ENCODE results near the gene LCLAT1.
"Not testable (repeated sequence)": the region's sequence is repeated elsewhere in the genome, so short reads cannot be mapped to it uniquely, and the experiment has no call there.

LCLAT1 gene

GRCh38 chr2:30492185-30492584 is 45.1 kb downstream of the LCLAT1 start:
- no peak for DNase-seq

- no peak for DNase-seq
Measured at GRCh38 chr2:30492619-30493018, 45.6 kb downstream of the LCLAT1 start.

DNA sequence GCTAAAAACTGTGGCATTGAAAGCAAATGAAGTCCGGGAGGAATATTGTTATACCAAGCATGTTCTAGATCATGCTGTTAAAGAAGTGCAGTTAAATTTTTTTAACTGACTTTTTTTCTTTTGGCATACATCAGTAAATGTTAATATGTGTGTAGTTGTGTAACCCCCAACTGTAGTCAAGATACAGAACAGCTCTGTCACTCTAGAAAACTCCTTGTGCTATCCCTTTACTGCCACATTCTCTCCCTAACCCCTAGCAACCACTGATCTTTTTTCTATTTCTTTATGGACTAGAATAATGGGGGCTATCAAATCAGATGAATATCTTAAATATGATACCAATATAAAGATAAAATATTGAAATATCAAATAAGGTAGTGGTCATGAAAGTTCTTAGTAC is 46.4 kb downstream of the LCLAT1 start:
- DNase-seq = no peak

DNA sequence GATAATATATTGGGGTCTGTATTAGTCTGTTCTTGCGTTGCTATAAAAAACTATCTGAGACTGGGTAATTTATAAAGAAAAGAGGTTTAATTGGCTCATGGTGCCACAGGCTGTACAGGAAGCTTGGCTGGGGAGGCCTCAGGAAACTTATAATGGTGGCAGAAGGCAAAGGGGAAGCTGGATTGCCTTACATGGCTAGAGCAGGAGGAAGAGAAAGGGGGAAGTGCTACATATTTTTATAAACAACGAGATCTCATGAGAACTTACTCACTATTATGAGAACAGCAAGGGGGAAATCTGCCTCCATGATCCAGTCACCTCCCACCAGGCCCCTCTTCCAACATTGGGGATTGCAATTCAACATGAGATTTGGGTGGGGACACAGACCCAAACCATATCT is 48.9 kb downstream of the LCLAT1 start:
- not testable (repeated sequence) for DNase-seq

DNA sequence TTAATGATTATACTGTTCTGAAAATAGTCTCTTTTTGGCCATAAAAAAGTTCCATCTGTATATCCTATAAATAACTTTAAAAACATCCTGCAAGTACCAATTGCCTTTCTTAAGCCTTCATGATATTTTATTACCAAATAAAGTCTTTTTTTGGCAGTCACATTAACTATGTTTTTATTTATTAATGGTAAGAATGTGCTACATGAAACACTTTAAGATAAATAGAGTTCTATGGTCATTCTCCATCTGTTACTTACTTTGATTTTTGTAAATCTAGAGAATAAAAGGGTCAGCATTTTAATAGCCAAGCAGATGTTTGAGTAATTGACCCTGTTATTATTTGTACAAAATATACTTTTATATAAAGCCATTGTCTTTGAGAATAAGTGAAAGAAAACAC is 52.6 kb downstream of the LCLAT1 start:
- DNase-seq = no peak

DNA sequence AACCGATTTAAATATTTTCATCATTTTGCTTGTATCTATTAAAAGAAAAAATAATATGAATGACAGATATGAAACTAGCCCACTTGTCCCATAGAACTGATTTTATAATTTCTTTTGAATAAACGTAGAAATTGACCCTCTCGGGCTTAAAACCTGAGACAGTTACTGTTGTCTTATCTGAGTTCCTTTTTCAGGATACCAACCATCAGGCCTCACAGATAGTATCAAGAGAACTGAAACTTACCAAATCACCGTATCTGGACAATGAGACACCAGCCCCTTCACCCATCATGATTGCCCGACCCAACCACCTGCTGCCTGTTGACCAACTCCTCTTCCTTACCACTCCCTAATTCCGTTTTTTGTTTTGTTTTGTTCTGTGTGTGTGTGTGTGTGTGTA is 53.7 kb downstream of the LCLAT1 start:
- DNase-seq = no peak

GRCh38 chr2:30502310-30502709 is 55.3 kb downstream of the LCLAT1 start:
- DNase-seq = no peak

- no peak for DNase-seq
Measured at GRCh38 chr2:30503007-30503694, 56.1 kb downstream of the LCLAT1 start.

DNA sequence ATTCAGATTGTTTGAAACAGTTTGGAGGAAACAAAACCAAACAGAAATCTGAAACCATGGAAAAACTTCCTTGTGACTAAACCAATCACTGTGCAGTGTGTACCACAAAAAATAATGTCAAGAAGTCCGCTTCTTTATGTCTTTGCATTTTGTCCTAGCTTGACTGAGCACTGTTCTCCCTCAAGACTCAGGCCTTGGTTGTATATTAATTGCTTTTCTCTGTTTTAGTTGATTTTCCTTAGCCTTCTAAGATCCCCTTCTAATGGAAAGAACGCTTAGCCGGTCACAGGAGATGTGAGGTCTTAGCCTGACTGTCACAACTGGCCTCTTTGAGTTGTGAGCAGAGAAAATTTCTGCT is 56.6 kb downstream of the LCLAT1 start:
- no peak for DNase-seq

DNA sequence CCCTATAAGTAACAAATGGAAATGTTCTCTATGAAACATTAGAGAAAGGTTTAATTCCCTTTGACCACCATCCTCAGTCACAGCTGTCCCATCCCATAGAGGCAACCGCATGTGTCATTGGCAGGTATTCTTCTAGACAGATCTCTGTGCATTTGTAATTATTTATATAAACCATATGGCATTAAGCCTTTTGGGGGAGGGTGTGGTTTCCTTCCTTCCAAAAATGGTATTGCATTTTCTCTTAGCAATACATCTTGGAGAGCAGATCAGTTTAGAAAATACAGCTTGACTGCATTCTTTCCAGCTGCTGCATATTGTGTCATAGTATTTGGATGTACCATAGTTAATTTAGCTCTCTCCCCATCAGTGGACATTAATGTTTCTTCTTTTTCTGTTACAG is 57.7 kb downstream of the LCLAT1 start:
- no peak for DNase-seq

- no peak for DNase-seq
Measured at GRCh38 chr2:30505500-30506180, 58.6 kb downstream of the LCLAT1 start.

DNA sequence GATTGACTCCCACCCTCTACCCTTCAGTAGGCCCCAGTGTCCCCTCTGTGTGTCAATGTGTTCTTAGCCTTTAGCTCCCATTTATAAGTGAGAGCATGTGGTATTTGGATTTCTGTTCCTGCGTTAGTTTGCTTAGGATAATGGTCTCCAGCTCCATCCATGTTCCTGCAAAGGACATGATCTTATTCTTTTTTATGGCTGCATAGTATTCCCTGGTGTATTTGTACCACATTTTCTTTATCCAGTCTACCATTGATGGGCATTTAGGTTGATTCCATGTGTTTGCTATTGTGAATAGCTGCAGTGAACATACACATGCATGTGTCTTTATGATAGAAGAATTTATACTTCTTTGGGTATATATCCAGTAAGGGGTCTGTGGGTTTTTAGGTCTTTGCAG is 60.4 kb downstream of the LCLAT1 start:
- DNase-seq = not testable (repeated sequence)

GRCh38 chr2:30509716-30510115 is 62.7 kb downstream of the LCLAT1 start:
- DNase-seq = no peak

GRCh38 chr2:30510409-30510808 is 63.4 kb downstream of the LCLAT1 start:
- DNase-seq = no peak

DNA sequence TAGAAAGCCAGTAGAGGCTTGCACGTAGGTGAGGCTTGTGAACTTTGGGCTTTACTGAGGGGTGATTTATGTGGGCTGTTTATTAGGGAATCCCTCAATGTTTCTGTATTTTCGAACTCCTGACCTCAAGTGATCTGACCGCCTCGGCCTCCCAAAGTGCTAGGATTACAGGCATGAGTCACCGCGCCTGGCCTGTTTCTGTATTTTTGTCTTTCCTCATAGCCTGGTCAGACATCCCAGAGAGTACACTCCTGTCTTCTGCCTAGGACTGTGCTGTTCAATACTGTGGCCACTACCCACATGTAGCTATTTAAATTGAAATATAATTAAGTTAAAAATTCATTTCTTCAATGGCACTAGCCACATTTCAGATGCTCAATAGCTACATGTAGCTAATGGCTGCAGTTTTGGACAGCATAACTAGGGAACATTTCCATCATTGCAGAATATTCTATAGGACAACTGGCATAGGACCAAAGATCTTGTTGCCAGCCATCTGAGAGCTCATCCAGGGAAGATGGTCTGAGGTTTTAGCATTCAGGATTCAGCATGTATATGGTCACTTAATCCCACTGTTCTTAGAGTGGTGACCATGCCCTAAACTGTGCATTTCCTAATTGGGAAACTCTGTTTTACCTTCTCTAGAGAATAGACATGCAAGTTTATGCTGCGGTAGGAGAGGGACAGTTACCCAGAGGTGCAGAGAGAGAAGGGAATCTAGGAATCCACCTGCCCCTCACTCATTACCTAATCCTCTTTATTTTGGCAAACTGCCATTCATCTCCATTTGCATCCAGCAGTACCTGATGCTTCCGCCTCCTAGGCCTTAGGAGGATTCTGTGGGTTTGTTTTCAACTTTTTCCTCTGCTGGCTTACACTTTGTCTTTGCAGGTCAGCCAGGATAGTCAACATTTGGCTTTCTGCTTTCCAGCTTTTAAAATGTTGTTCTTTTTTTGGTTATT is 64.4 kb downstream of the LCLAT1 start:
- DNase-seq = no peak

DNA sequence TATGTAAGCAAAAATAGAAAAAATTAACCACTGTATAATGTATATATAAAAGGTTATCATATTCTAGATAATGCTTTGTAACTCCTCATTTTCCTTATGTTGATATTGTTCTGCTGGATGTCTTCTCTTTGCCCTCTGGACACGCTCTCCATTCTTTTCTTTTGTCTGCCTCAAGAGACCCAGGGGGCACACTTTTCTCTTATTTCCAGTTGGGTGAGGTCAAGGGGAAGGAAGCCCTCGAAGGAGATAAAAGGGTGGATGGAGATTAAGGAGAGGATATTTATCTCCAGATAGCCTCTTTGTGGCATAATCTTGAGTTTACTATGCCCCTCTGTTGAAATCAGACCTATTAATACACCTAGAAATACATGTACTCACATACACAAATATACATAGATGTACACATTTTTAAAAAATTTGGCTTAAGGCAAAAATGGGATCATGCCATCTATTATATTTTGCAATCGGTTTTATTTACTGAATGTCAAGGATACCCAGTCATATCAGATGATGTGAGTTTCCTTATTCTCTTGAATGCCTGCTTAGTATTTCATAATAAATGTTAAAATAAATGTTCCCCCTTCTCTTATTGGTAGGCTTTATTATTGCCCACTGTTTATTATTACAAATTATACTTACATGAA is 65.3 kb downstream of the LCLAT1 start:
- DNase-seq = no peak

DNA sequence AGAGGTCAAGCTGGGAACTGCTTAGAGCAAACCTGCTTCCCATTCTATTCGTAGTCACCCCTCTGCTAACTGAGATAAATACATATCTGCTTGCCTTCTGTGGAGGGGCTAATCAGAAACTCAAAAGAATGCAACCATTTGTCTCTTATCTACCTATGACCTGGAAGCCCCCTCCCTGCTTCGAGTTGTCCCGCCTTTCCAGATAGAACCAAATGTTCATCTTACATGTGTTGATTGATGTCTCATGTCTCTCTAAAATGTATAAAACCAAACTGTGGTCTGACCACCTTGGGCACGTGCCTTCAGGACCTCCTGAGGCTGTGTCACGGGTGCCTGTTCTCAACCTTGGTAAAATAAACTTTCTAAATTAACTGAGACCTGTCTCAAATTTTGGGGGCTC is 66.6 kb downstream of the LCLAT1 start:
- not testable (repeated sequence) for DNase-seq

- DNase-seq = no peak
Measured at GRCh38 chr2:30514134-30514847, 67.2 kb downstream of the LCLAT1 start.

DNA sequence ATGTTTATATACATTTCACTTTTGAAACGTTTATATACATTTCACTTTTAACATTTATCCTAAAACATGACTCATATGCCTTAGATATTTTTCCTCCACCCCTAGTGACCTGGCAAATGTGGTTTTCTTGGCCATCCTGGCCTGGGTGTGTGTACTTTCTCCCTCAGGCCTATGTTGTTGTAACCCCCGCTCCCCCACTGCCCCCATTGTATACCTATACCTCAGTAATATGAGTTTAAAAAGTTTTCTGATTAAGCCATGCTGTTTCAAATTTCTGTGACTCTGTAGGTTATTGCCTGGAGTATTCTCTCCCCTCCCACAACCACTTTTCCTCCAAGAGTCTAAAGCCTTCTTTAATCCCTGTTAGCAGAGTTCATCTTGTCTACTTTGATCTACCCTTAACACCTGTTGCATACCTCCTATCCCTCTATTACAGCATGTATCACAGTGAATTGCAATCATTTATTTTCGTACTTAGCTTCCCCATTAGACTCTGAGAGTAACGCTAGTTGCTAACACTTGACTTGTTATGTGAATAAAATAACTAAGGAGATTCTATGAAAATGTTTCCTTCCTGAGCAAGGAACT is 67.9 kb downstream of the LCLAT1 start:
- DNase-seq = no peak

- DNase-seq = no peak
Measured at GRCh38 chr2:30516166-30516565, 69.1 kb downstream of the LCLAT1 start.

DNA sequence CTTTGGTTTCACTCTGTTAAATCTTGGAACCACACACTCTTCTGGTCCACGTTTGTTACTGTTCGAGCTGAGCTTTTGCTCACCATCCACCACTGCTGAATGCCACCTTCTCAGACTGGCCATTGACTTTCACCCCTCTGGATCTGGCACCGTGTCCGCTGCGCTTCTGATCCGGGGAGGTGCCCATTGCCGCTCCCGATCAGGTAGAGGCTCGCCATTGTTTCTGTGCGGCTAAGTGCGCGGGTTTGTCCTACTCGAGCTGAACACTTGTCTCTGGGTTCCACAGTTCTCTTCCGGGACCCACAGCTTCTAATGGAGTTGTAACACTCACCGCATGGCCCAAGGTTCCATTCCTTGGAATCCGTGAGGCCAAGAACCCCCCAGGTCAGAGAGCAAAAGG is 72.8 kb downstream of the LCLAT1 start:
- no peak for DNase-seq

DNA sequence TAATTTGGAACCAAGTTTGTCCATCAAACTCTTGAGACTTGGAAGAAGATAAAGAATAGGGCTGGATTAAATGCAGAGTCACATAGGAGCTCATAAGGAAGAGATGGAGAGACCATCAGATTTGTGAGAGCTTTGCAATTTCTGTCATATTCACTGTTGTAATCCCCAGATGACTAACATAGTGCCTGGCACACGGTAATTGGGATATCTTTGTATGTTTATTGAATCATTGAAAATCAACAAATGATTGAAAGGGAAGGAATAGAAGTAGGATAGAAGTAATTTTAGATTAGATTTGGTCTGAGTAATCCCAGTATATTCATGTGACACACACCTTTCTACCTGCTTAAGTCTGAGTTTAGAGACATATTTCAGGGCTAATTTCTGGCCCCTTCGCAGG is 75.4 kb downstream of the LCLAT1 start:
- no peak for DNase-seq
